Measurements from ENCODE around the gene SSH2. TPM values are rescaled to one million over a fixed set of nuclear protein-coding genes. Genes with fewer than 3 reads are reported as not detected.

Gene SSH2
- total and polyA plus RNA-seq, 9 of the 15 experiments (the other 6 are each of a cell fraction or from before 2014, with no cell fraction given) = 3.9 to 16.1 (median 10.2) TPM

DNA sequence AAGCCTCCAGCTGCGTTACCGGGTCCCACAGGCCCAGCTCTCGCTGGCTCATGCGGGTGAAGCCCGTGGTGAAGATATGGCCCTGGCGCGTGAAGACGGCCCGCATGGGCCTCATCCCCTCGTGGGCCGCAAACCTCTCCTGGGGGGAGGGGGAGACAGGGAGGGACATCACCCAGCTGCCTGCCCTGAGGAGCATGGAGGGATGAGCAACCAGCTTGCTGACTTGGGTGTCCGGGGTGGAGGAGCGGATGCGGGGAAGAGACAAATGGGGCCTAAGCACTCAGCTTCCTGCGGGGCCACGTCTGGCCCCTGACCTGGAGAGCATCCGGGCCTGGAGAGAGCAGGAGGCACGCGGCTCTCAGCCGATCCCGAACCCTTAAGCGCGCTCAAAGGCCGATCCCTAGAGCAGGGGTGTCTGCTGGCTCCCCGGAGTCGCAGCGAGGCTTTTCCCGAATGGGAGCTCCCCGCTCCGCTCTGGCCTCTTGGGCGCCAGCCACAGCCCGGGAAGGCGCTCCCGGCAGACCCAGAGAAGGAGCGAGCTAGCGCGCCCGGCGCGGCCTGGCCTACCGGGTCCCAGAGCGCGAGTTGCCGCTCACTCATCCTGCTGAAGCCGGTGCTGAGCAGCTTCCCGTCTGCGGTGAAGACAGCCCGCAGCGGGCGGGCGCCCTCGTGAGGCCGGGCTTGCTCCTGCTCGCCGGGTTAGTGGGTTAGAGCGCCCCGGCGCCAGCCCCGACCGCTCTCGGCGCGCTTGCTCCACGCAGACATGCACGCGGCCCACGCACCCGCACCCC is 312.4 kb downstream of the SSH2 start (continued):
- TF ChIP-seq ZBTB7A (IDR thresholded peaks at IDR 0.05; ENCODE audit: borderline replicate concordance, control insufficient read depth, low read depth, low read length) (peak; percentile 42; the same call in 1 of the 2 replicates), ETV5 (CRISPR knock-in tag; IDR thresholded peaks at IDR 0.05; ENCODE audit: low read depth) (peak; percentile 56; the same call in 1 of the 2 replicates), HDAC1 (IDR thresholded peaks at IDR 0.05) (peak in 1 of 2 experiments; percentile 39; a peak in 1 of 4 replicates), MIER1 (IDR thresholded peaks at IDR 0.05; ENCODE audit: low read depth) (no peak), HNRNPL (IDR thresholded peaks at IDR 0.05; ENCODE audit: low read depth, low read length) (peak; percentile 33), EGR1 (conservative IDR thresholded peaks at IDR 0.05) (peak; percentile 57; the same call in 1 of the 2 replicates), BCOR (IDR thresholded peaks at IDR 0.05) (peak; percentile 70), MYC (IDR thresholded peaks at IDR 0.05; ENCODE audit: low read depth, low read length) (peak; percentile 58; the same call in 1 of the 2 replicates), MYC (CRISPR knock-in tag; IDR thresholded peaks at IDR 0.05; ENCODE audit: borderline replicate concordance, low read depth) (no peak), DPF2 (IDR thresholded peaks at IDR 0.05) (no peak), HNRNPK (IDR thresholded peaks at IDR 0.05; ENCODE audit: low read depth, low read length, poor library complexity, severe bottlenecking) (no peak), GATAD2B (IDR thresholded peaks at IDR 0.05; ENCODE audit: borderline replicate concordance) (0 out of 2 replicates have a peak, but pooled peaks have one; percentile 36), LEF1 (IDR thresholded peaks at IDR 0.05) (0 out of 2 replicates have a peak, but pooled peaks have one; percentile 34), ERF (CRISPR knock-in tag; IDR thresholded peaks at IDR 0.05) (peak; percentile 26; the same call in 1 of the 2 replicates)
- TF ChIP-seq, protein P1, sequence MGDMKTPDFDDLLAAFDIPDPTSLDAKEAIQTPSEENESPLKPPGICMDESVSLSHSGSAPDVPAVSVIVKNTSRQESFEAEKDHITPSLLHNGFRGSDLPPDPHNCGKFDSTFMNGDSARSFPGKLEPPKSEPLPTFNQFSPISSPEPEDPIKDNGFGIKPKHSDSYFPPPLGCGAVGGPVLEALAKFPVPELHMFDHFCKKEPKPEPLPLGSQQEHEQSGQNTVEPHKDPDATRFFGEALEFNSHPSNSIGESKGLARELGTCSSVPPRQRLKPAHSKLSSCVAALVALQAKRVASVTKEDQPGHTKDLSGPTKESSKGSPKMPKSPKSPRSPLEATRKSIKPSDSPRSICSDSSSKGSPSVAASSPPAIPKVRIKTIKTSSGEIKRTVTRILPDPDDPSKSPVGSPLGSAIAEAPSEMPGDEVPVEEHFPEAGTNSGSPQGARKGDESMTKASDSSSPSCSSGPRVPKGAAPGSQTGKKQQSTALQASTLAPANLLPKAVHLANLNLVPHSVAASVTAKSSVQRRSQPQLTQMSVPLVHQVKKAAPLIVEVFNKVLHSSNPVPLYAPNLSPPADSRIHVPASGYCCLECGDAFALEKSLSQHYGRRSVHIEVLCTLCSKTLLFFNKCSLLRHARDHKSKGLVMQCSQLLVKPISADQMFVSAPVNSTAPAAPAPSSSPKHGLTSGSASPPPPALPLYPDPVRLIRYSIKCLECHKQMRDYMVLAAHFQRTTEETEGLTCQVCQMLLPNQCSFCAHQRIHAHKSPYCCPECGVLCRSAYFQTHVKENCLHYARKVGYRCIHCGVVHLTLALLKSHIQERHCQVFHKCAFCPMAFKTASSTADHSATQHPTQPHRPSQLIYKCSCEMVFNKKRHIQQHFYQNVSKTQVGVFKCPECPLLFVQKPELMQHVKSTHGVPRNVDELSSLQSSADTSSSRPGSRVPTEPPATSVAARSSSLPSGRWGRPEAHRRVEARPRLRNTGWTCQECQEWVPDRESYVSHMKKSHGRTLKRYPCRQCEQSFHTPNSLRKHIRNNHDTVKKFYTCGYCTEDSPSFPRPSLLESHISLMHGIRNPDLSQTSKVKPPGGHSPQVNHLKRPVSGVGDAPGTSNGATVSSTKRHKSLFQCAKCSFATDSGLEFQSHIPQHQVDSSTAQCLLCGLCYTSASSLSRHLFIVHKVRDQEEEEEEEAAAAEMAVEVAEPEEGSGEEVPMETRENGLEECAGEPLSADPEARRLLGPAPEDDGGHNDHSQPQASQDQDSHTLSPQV (IDR thresholded peaks at IDR 0.05) = peak; percentile 62; the same call in 1 of the 2 replicates
